Smooth muscle cell (in vitro differentiated cells): ENCODE data around the gene SEMA3E. TPM values are rescaled to one million over a fixed set of nuclear protein-coding genes. Genes with fewer than 3 reads are reported as not detected.

Experiments used
- DNase-seq: peaks from one replicate; lab custom pipeline; 2025; ENCODE audit not compliant: unreplicated experiment; lab: John Stamatoyannopoulos, UW
- H2AFZ ChIP-seq: fragments of 200-600 bp; sonication (generic); 2 replicates; pipeline ENCODE4 v1.6.0; 2016; ENCODE audit warnings: antibody characterized with exemption, low read depth, mild to moderate bottlenecking
- H3F3A ChIP-seq: fragments of 200-600 bp; sonication (generic); 2 replicates; pipeline ENCODE4 v1.6.0; 2017; ENCODE audit warnings: antibody characterized with exemption, low read depth
- H3K27ac ChIP-seq: fragments of 200-600 bp; sonication (generic); 2 replicates; pipeline ENCODE4 v1.5.1; 2016; ENCODE audit warnings: low read depth, mild to moderate bottlenecking
- H3K27me3 ChIP-seq: fragments of 200-600 bp; sonication (generic); 2 replicates; pipeline ENCODE4 v1.6.1; 2016; ENCODE audit warnings: low read depth, mild to moderate bottlenecking
- H3K36me3 ChIP-seq: fragments of 200-600 bp; sonication (generic); 2 replicates; pipeline ENCODE4 v1.5.1; 2016; ENCODE audit warnings: low read depth
- H3K4me1 ChIP-seq: fragments of 200-600 bp; sonication (generic); 2 replicates; pipeline ENCODE4 v1.5.1; 2016; ENCODE audit warnings: low read depth
- H3K4me2 ChIP-seq: fragments of 200-600 bp; sonication (generic); 2 replicates; pipeline ENCODE4 v1.6.0; 2016; ENCODE audit warnings: mild to moderate bottlenecking
- H3K4me3 ChIP-seq: fragments of 200-600 bp; sonication (generic); 2 replicates; pipeline ENCODE4 v1.5.1; 2016; ENCODE audit warnings: mild to moderate bottlenecking
- H3K79me2 ChIP-seq: fragments of 200-600 bp; sonication (generic); 2 replicates; pipeline ENCODE4 v1.6.0; 2016; ENCODE audit warnings: low read depth, mild to moderate bottlenecking
- H3K9ac ChIP-seq: fragments of 200-600 bp; sonication (generic); 2 replicates; pipeline ENCODE4 v1.6.0; 2016; ENCODE audit warnings: low read depth
- H3K9me3 ChIP-seq: fragments of 200-600 bp; sonication (generic); replicated peaks from 2 replicates; pipeline ENCODE4 v1.5.1; 2016; ENCODE audit warnings: low read depth
- H4K20me1 ChIP-seq: fragments of 200-600 bp; sonication (generic); 2 replicates; pipeline ENCODE4 v1.6.0; 2016; ENCODE audit warnings: low read depth
- WGBS: methylation state at CpG from one replicate; pipeline ENCODE4 v1.1.7; 2016; ENCODE audit warnings: low lambda C conversion rate; 5-methylcytosine and 5-hydroxymethylcytosine counted together
- polyA plus RNA-seq: library from polyadenylated mRNA; unstranded; fragments of >200 nt; fragmentation: Nextera tagmentation; extraction: Ambion mirVana; gene quantifications from 2 replicates; pipeline ENCODE4 v1.2.1, GENCODE V29; 2016
- total RNA-seq: library from RNA; depleted of rRNA; stranded (reverse); fragments of >200 nt; gene quantifications from 2 replicates; pipeline ENCODE4 v1.2.3, GENCODE V29; 2014
- TF ChIP-seq, protein P1 (sequence below): fragments of 200-600 bp; sonication (generic); IDR thresholded peaks from 2 replicates; pipeline ENCODE4 v1.5.1; 2017; ENCODE audit warnings: borderline replicate concordance, mild to moderate bottlenecking, antibody characterized with exemption; ENCODE audit not compliant: insufficient read depth, poor library complexity, severe bottlenecking

SEMA3E gene
- total and polyA plus RNA-seq, 2 experiments from 2014 or later: 0.45 to 0.66 TPM

DNA sequence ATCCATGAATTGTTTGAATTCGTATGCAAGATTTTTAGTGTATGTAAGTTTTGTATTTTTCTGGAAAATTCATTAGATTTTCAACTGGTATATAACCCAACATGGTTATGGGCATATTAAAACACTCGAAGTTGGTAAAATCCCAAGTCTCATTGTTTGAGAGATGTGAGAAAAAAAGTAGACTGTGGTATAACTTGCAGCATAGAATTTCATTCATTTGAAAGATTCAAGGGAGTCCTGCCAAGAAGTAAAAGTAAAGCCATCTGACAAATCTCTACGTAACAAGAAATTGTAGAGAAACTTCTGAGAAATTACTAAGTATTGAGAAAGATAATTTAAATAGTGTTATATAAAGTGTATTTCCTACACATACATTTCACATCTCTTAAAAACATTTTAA is 40.2 kb downstream of the SEMA3E start:
- TF ChIP-seq, protein P1, sequence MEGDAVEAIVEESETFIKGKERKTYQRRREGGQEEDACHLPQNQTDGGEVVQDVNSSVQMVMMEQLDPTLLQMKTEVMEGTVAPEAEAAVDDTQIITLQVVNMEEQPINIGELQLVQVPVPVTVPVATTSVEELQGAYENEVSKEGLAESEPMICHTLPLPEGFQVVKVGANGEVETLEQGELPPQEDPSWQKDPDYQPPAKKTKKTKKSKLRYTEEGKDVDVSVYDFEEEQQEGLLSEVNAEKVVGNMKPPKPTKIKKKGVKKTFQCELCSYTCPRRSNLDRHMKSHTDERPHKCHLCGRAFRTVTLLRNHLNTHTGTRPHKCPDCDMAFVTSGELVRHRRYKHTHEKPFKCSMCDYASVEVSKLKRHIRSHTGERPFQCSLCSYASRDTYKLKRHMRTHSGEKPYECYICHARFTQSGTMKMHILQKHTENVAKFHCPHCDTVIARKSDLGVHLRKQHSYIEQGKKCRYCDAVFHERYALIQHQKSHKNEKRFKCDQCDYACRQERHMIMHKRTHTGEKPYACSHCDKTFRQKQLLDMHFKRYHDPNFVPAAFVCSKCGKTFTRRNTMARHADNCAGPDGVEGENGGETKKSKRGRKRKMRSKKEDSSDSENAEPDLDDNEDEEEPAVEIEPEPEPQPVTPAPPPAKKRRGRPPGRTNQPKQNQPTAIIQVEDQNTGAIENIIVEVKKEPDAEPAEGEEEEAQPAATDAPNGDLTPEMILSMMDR: no peak
- no peaks in the 10 kb centered on the region for H3K36me3 ChIP-seq
- H3K27me3 ChIP-seq: no peaks in the 10 kb centered on the region
- WGBS: 87% methylated on average over 3 of the region's 3 CpGs
- no peaks in the 10 kb centered on the region for H4K20me1 ChIP-seq
- H3F3A ChIP-seq: no peaks in the 10 kb centered on the region
- H2AFZ ChIP-seq: no peak overlapping the region
- no peaks in the 10 kb centered on the region for H3K79me2 ChIP-seq
- peaks cover 5% of the 10 kb centered on the region for H3K4me1 ChIP-seq
- no peak overlapping the region for H3K9ac ChIP-seq
- H3K4me3 ChIP-seq: no peak overlapping the region
- no peak for DNase-seq
- H3K9me3 ChIP-seq: no peaks in the 10 kb centered on the region
- H3K27ac ChIP-seq: no peak overlapping the region
- H3K4me2 ChIP-seq: no peak overlapping the region

DNA sequence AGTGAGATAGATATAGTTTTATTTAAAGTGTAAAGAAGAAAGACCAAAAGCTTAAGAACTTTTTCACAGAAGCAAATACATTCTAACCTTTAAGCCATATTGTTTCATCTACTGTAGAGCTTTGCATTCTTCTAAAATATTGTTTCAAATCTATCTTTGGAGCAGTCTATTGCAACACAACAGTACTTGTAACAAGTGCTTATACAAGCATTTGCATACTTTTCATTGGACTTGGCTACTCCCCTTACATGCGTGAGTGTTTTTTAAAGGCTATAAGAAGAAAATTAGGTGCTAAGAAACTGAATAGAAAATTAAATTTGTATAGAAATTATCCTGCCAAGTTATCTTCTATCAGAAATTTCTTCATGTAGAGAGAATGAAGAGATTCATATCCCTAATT is 45.3 kb downstream of the SEMA3E start:
- WGBS: 84% methylated on average over 1 of the region's 1 CpG
- H3K27ac ChIP-seq: no peak overlapping the region
- no peaks in the 10 kb centered on the region for H3K27me3 ChIP-seq
- TF ChIP-seq, protein P1: no peak
- H3K9me3 ChIP-seq: no peaks in the 10 kb centered on the region
- H3K79me2 ChIP-seq: no peaks in the 10 kb centered on the region
- no peaks in the 10 kb centered on the region for H4K20me1 ChIP-seq
- H3K4me3 ChIP-seq: no peak overlapping the region
- no peaks in the 10 kb centered on the region for H3F3A ChIP-seq
- DNase-seq: no peak
- H3K36me3 ChIP-seq: no peaks in the 10 kb centered on the region
- H2AFZ ChIP-seq: no peak overlapping the region
- no peak overlapping the region for H3K9ac ChIP-seq
- H3K4me2 ChIP-seq: no peak overlapping the region
- H3K4me1 ChIP-seq: no peaks in the 10 kb centered on the region

DNA sequence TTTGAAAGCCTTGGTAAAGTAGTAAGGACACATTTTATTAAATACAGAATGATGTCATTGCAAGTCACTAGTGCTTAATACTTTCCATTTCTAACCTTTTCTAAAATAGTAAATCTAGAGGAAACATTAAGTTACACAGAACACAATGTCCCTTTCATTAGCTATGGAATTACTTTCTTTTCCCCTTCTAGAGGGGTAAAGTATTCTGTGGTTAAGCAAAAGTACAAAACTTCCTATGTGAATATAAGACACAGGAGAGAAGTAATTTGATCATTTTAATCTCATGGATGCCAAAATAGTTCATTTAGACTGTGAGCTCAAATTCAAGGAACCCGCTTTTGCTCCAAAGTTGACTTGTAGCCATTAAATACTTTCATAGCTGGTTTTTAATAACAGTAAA is 49.8 kb downstream of the SEMA3E start:
- Histone ChIP-seq H3K27me3 (no peaks in the 10 kb centered on the region), H4K20me1 (no peaks in the 10 kb centered on the region), H3K9me3 (no peaks in the 10 kb centered on the region), H2AFZ (no peak overlapping the region), H3K9ac (no peak overlapping the region), H3K36me3 (no peaks in the 10 kb centered on the region), H3K79me2 (no peaks in the 10 kb centered on the region), H3K4me3 (no peak overlapping the region), H3K27ac (no peak overlapping the region), H3F3A (no peaks in the 10 kb centered on the region), H3K4me1 (no peaks in the 10 kb centered on the region), H3K4me2 (no peak overlapping the region)
- 97% methylated on average over 1 of the region's 1 CpG for WGBS
- TF ChIP-seq, protein P1: no peak
- DNase-seq: no peak

DNA sequence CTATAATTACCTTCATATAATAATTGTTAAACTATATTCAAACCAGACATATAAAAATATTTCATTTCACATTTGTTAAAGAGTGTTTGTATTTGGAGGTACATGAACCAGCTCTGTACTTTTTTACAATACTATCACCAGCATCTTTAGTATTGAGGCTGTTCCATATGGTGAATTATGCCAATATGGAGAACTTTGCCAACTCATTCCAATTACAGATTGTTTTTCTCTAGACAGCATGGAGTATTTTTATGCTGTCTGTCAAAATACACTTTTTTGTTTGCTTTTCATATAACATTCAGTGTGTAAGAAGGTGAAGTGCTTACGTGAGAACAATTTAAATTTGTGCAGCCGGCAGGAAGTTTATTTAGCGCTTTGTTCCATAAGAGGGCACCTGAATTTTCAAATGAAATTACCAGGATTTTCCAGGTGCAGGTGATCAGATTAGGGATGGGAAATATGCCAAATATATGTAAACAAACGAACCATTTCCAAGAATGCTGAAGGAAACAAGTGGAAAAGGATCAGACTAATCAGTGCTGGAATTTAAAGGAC is 54.9 kb downstream of the SEMA3E start:
- no peak overlapping the region for H2AFZ ChIP-seq
- H3K9ac ChIP-seq: no peak overlapping the region

More for the DNA sequence above, 54.9 kb downstream of the SEMA3E start:
- no peaks in the 10 kb centered on the region for H3K27me3 ChIP-seq
- no peaks in the 10 kb centered on the region for H3K4me1 ChIP-seq
- 88% methylated on average over 4 of the region's 4 CpGs for WGBS
- H3K4me3 ChIP-seq: no peak overlapping the region
- H3F3A ChIP-seq: no peaks in the 10 kb centered on the region
- no peaks in the 10 kb centered on the region for H4K20me1 ChIP-seq
- H3K4me2 ChIP-seq: no peak overlapping the region
- no peaks in the 10 kb centered on the region for H3K9me3 ChIP-seq
- TF ChIP-seq, protein P1: no peak
- no peak overlapping the region for H3K27ac ChIP-seq
- H3K36me3 ChIP-seq: no peaks in the 10 kb centered on the region
- DNase-seq: no peak
- no peaks in the 10 kb centered on the region for H3K79me2 ChIP-seq
